HepG2 (cell line): ENCODE data around the gene NOL11.

Experiments used
- CEBPB ChIP-seq: IDR thresholded peaks from 2 replicates; pipeline ENCODE4 v1.6.1; 2011; ENCODE audit warnings: low read depth, low read length, improper control_type of control experiment, borderline replicate concordance
- CTCF ChIP-seq: sonication (generic); formaldehyde crosslinking; IDR thresholded peaks from 2 replicates; pipeline ENCODE4 v1.5.0; 2020; ENCODE audit warnings: mild to moderate bottlenecking, missing genetic modification reagents, moderate library complexity
- GTF2F1 ChIP-seq: fragments of 150-350 bp; IDR thresholded peaks from 2 replicates; pipeline ENCODE4 v1.6.1; 2014; ENCODE audit warnings: low read length
- IKZF4 ChIP-seq: sonication (generic); formaldehyde crosslinking; IDR thresholded peaks from 2 replicates; pipeline ENCODE4 v1.5.1; 2020; ENCODE audit warnings: borderline replicate concordance, mild to moderate bottlenecking, low read depth, missing genetic modification reagents; ENCODE audit errors: not compliant biosample characterization
- MTERF4 ChIP-seq: sonication (generic); formaldehyde crosslinking; IDR thresholded peaks from 2 replicates; pipeline ENCODE4 v1.8.0; 2023; ENCODE audit warnings: mild to moderate bottlenecking, missing genetic modification reagents
- NFE2L2 ChIP-seq: fragments of 150-350 bp; IDR thresholded peaks from 2 replicates; pipeline ENCODE4 v1.6.1; 2014; ENCODE audit warnings: low read length
- ONECUT2 ChIP-seq: sonication (generic); formaldehyde crosslinking; IDR thresholded peaks from 2 replicates; pipeline ENCODE4 v1.4.0; 2020; ENCODE audit warnings: missing genetic modification reagents
- SMARCC2 ChIP-seq: fragments of 450-650 bp; IDR thresholded peaks from 2 replicates; pipeline ENCODE4 v1.6.1; 2017; ENCODE audit warnings: antibody characterized with exemption, mild to moderate bottlenecking
- ZFP90 ChIP-seq: sonication (generic); formaldehyde crosslinking; IDR thresholded peaks from 2 replicates; pipeline ENCODE4 v1.8.0; 2022; ENCODE audit warnings: missing genetic modification reagents, mild to moderate bottlenecking, inconsistent platforms, borderline replicate concordance
- ZNF30 ChIP-seq: sonication (generic); formaldehyde crosslinking; IDR thresholded peaks from 2 replicates; pipeline ENCODE4 v1.5.0; 2020; ENCODE audit warnings: mild to moderate bottlenecking, missing genetic modification reagents
- ZNF773 ChIP-seq: sonication (generic); formaldehyde crosslinking; IDR thresholded peaks from 2 replicates; pipeline ENCODE4 v1.4.0; 2020; ENCODE audit warnings: missing genetic modification reagents, borderline replicate concordance
- TF ChIP-seq, protein P1 (sequence below): sonication (generic); formaldehyde crosslinking; IDR thresholded peaks from 2 replicates; pipeline ENCODE4 v1.4.0; 2020; ENCODE audit warnings: missing genetic modification reagents, low read depth, mild to moderate bottlenecking, borderline replicate concordance

- TF ChIP-seq CTCF (CRISPR knock-in tag) (no peak), SMARCC2 (no peak), ZNF773 (CRISPR knock-in tag) (no peak), ZNF30 (no peak), MTERF4 (CRISPR knock-in tag) (no peak), ONECUT2 (CRISPR knock-in tag) (no peak), NFE2L2 (no peak), IKZF4 (no peak), CEBPB (no peak), ZFP90 (CRISPR knock-in tag) (no peak), GTF2F1 (no peak)
- TF ChIP-seq, protein P1, sequence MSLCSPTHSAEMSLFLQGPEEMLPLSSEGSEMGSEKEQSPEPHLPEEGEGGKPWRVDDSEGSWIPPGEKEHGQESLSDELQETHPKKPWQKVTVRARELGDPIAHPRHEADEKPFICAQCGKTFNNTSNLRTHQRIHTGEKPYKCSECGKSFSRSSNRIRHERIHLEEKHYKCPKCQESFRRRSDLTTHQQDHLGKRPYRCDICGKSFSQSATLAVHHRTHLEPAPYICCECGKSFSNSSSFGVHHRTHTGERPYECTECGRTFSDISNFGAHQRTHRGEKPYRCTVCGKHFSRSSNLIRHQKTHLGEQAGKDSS (CRISPR knock-in tag): no peak
Measured at GRCh38 chr17:67712375-67712774, 5.4 kb upstream of the NOL11 start.
